Prostate gland (tissue), 2 donors: Measurements from ENCODE around the gene BTG3. TPM values are rescaled to one million over a fixed set of nuclear protein-coding genes. Genes with fewer than 3 reads are reported as not detected.

Experiments used
- DNase-seq: peaks from one replicate; pipeline ENCODE4 v3.0.0-alpha.2; 2019; ENCODE audit warnings: low spot score
- H3K27ac ChIP-seq, 2 donors: fragments of 200-600 bp; sonication (generic); 2 replicates each; pipeline ENCODE4 v1.5.1; 2017 to 2019
- H3K27me3 ChIP-seq: fragments of 200-600 bp; sonication (generic); replicated peaks from 2 replicates; pipeline ENCODE4 v1.5.1; 2019; ENCODE audit not compliant: insufficient read depth
- H3K36me3 ChIP-seq, 2 donors: fragments of 200-600 bp; sonication (generic); 1 replicate in 1 of 2; 2 replicates in 1 of 2; pipeline versions ENCODE4 v1.5.1 to v1.8.1; 2017 to 2019
- H3K4me1 ChIP-seq: fragments of 200-600 bp; sonication (generic); replicated peaks from 2 replicates; pipeline ENCODE4 v1.5.1; 2019
- H3K4me3 ChIP-seq, 2 donors: fragments of 200-600 bp; sonication (generic); 2 replicates each; pipeline ENCODE4 v1.5.1; 2017 to 2019
- H3K9me3 ChIP-seq: fragments of 200-600 bp; sonication (generic); 2 replicates; pipeline ENCODE4 v1.5.1; 2017
- CTCF ChIP-seq, 4 experiments: fragments of 200-600 bp in 2 of 4; fragments of 450-650 bp in 2 of 4; sonication (generic) in 2 of 4; IDR thresholded peaks; 1 replicate in 3 of 4; 2 replicates in 1 of 4; pipeline ENCODE4 v1.5.1; 2016 to 2019; ENCODE audit warnings: antibody characterized with exemption in 4 of 4, mild to moderate bottlenecking in 2 of 4, moderate library complexity in 2 of 4
- POLR2A ChIP-seq: fragments of 450-650 bp; IDR thresholded peaks from one replicate; pipeline ENCODE4 v1.6.1; 2016; ENCODE audit warnings: antibody characterized with exemption, mild to moderate bottlenecking
- POLR2AphosphoS5 ChIP-seq: sonication (generic); formaldehyde crosslinking; IDR thresholded peaks from one replicate; pipeline ENCODE4 v1.6.1; 2017; ENCODE audit warnings: antibody characterized with exemption
- WGBS: methylation state at CpG from one replicate; pipeline ENCODE4 v1.1.5; 2018; 5-methylcytosine and 5-hydroxymethylcytosine counted together
- intact Hi-C: fragments of 100-400 bp; cut with DNase I; formaldehyde crosslinking; loops from one replicate; pipeline ENCODE4 v1.14.2; 2022
- total RNA-seq, 2 donors: library from RNA; depleted of rRNA; stranded (reverse); fragments of >200 nt; gene quantifications; one replicate each; pipeline ENCODE4 v1.1.0, GENCODE V29; 2016

The BTG3 gene
- total RNA-seq, 2 donors from 2014 or later = 35.4 to 144 TPM

- TF ChIP-seq CTCF (IDR thresholded peaks at IDR 0.05) (no peak), POLR2AphosphoS5 (no peak), POLR2A (no peak)
- Histone ChIP-seq H3K4me1 (no peaks in the 10 kb centered on the region), H3K4me3 (no peak overlapping the region), H3K27me3 (no peaks in the 10 kb centered on the region), H3K36me3 (no peaks in the 10 kb centered on the region), H3K27ac (no peak overlapping the region), H3K9me3 (no peaks in the 10 kb centered on the region)
- DNase-seq = no peak
- WGBS = 94% methylated on average over 8 of the region's 8 CpGs
- intact Hi-C loops = loop anchor here (5.0 kb wide), 1 partner anchor 193 kb away; no protein-coding TSS in a partner anchor
Measured at GRCh38 chr21:17580319-17580718, 32.4 kb downstream of the BTG3 start.

- Histone ChIP-seq H3K9me3 (no peaks in the 10 kb centered on the region), H3K27me3 (no peaks in the 10 kb centered on the region), H3K4me1 (no peaks in the 10 kb centered on the region), H3K4me3 (no peak overlapping the region), H3K36me3 (no peaks in the 10 kb centered on the region), H3K27ac (no peak overlapping the region)
- no peak for DNase-seq
- TF ChIP-seq POLR2A (no peak), CTCF (IDR thresholded peaks at IDR 0.05) (no peak), POLR2AphosphoS5 (no peak)
- intact Hi-C loops = no loop called here
- WGBS = 89% methylated on average over 2 of the region's 2 CpGs
Measured at GRCh38 chr21:17578876-17579275, 33.8 kb downstream of the BTG3 start.

- TF ChIP-seq CTCF (IDR thresholded peaks at IDR 0.05) (no peak), POLR2AphosphoS5 (no peak), POLR2A (no peak)
- Histone ChIP-seq H3K27ac (no peak overlapping the region), H3K27me3 (no peaks in the 10 kb centered on the region), H3K4me3 (no peak overlapping the region), H3K4me1 (no peaks in the 10 kb centered on the region), H3K36me3 (no peaks in the 10 kb centered on the region), H3K9me3 (no peaks in the 10 kb centered on the region)
- DNase-seq = no peak
- intact Hi-C loops = no loop called here
- 96% methylated on average over 2 of the region's 2 CpGs for WGBS
Measured at GRCh38 chr21:17578162-17578561, 34.5 kb downstream of the BTG3 start.

GRCh38 chr21:17577701-17578100, 35.0 kb downstream of the BTG3 start:
- 37% methylated on average over 1 of the region's 1 CpG for WGBS
- intact Hi-C loops = no loop called here
- Histone ChIP-seq H3K9me3 (no peaks in the 10 kb centered on the region), H3K27me3 (no peaks in the 10 kb centered on the region), H3K4me3 (no peak overlapping the region), H3K27ac (no peak overlapping the region), H3K36me3 (no peaks in the 10 kb centered on the region), H3K4me1 (no peaks in the 10 kb centered on the region)
- DNase-seq = peak; percentile 13
- peak; percentile 78 for TF ChIP-seq POLR2AphosphoS5
- TF ChIP-seq POLR2A = no peak

- no peaks in the 10 kb centered on the region for H3K36me3 ChIP-seq
- H3K27me3 ChIP-seq = no peaks in the 10 kb centered on the region
- no peak overlapping the region for H3K4me3 ChIP-seq
- H3K4me1 ChIP-seq = no peaks in the 10 kb centered on the region
- WGBS = 19% methylated on average over 5 of the region's 5 CpGs
- H3K9me3 ChIP-seq = no peaks in the 10 kb centered on the region
- no peak for TF ChIP-seq POLR2A
- TF ChIP-seq POLR2AphosphoS5 = no peak
- TF ChIP-seq CTCF (IDR thresholded peaks at IDR 0.05) = no peak
- DNase-seq = no peak
- H3K27ac ChIP-seq = no peak overlapping the region
- intact Hi-C loops = no loop called here
Measured at GRCh38 chr21:17576080-17576835, 36.4 kb downstream of the BTG3 start.
